Measurements from ENCODE around the gene ACTG2. TPM values are rescaled to one million over a fixed set of nuclear protein-coding genes. Genes with fewer than 3 reads are reported as not detected.

ACTG2 gene
- total and polyA plus RNA-seq, 12 donors = 0.52 to 94.0 (median 2.9) TPM

- Histone ChIP-seq H3K4me3 (no peak overlapping the region), H3K4me1 (replicated peaks in 1 of 2) (no peaks in the 10 kb centered on the region), H3K27me3 (no peaks in the 10 kb centered on the region), H3K9me3 (replicated peaks in 1 of 3) (no peaks in the 10 kb centered on the region), H3K27ac (no peak overlapping the region), H3K36me3 (replicated peaks in 1 of 2) (peaks cover 0 to 14% of the 10 kb centered on the region in 2 donors)
- 63 to 77% (median 68%) methylated on average over 13 of the region's 13 CpGs for WGBS, 4 donors
- no peak for TF ChIP-seq POLR2A (IDR thresholded peaks at IDR 0.05)
- TF ChIP-seq CTCF (IDR thresholded peaks at IDR 0.05) = no peak
- intact Hi-C loops (cut with DNase I) = no loop called here
- peak in 2 of 7 donors; percentile 26 to 28 for DNase-seq
Observed at GRCh38 chr2:73963385-73964120, 70.7 kb downstream of the ACTG2 start.

- TF ChIP-seq POLR2A (IDR thresholded peaks at IDR 0.05) = no peak
- TF ChIP-seq CTCF (IDR thresholded peaks at IDR 0.05) = no peak
- intact Hi-C loops (cut with DNase I) = no loop called here
- Histone ChIP-seq H3K36me3 (replicated peaks in 1 of 2) (peaks cover 0 to 7% of the 10 kb centered on the region in 2 donors), H3K27ac (no peak overlapping the region), H3K4me3 (no peak overlapping the region), H3K4me1 (replicated peaks in 1 of 2) (no peaks in the 10 kb centered on the region), H3K9me3 (replicated peaks in 1 of 3) (no peaks in the 10 kb centered on the region), H3K27me3 (no peaks in the 10 kb centered on the region)
- no peak for DNase-seq
- 78 to 91% (median 87%) methylated on average over 2 of the region's 2 CpGs for WGBS, 4 donors
Observed at GRCh38 chr2:73964223-73964622, 71.4 kb downstream of the ACTG2 start.

GRCh38 chr2:73965053-73965452 is 72.2 kb downstream of the ACTG2 start:
- Histone ChIP-seq H3K36me3 (replicated peaks in 1 of 2) (no peaks in the 10 kb centered on the region), H3K4me3 (no peak overlapping the region), H3K27ac (no peak overlapping the region), H3K9me3 (replicated peaks in 1 of 3) (no peaks in the 10 kb centered on the region), H3K4me1 (replicated peaks in 1 of 2) (peaks cover 0 to under 1% of the 10 kb centered on the region in 2 donors), H3K27me3 (no peaks in the 10 kb centered on the region)
- DNase-seq = no peak
- intact Hi-C loops (cut with DNase I) = no loop called here
- TF ChIP-seq CTCF (IDR thresholded peaks at IDR 0.05) (no peak), POLR2A (IDR thresholded peaks at IDR 0.05) (no peak)
- 91 to 93% (median 92%) methylated on average over 3 of the region's 3 CpGs for WGBS, 4 donors

GRCh38 chr2:73968357-73968937 is 75.6 kb downstream of the ACTG2 start:
- no peak overlapping the region for H3K27ac ChIP-seq
- TF ChIP-seq CTCF (IDR thresholded peaks at IDR 0.05) (no peak), POLR2A (IDR thresholded peaks at IDR 0.05) (no peak)
- no peaks in the 10 kb centered on the region for H3K27me3 ChIP-seq
- peaks cover 17 to 26% of the 10 kb centered on the region in 2 donors for H3K4me1 ChIP-seq (replicated peaks in 1 of 2)
- whole genome bisulfite sequencing, 4 donors = 88 to 95% (median 93%) methylated on average over 7 to 8 of the region's 8 CpGs
- no peak overlapping the region for H3K4me3 ChIP-seq
- no peak for DNase-seq
- H3K36me3 ChIP-seq (replicated peaks in 1 of 2) = no peaks in the 10 kb centered on the region
- H3K9me3 ChIP-seq (replicated peaks in 1 of 3) = no peaks in the 10 kb centered on the region
- intact Hi-C loops (cut with DNase I) = no loop called here

Measured in adrenal gland (tissue), 12 donors.